ENCODE data around the gene IQCC.

Gene IQCC

GRCh38 chr1:32224285-32224684 is 18.8 kb downstream of the IQCC start:
- no peak for DNase-seq

- no peak for DNase-seq
These were observed 23.3 kb downstream of the IQCC start for GRCh38 chr1:32228771-32229170.

- DNase-seq, result no peak
These were observed 26.5 kb downstream of the IQCC start for GRCh38 chr1:32231843-32232432.

GRCh38 chr1:32232558-32233304 is 27.3 kb downstream of the IQCC start:
- DNase-seq, result no peak

DNA sequence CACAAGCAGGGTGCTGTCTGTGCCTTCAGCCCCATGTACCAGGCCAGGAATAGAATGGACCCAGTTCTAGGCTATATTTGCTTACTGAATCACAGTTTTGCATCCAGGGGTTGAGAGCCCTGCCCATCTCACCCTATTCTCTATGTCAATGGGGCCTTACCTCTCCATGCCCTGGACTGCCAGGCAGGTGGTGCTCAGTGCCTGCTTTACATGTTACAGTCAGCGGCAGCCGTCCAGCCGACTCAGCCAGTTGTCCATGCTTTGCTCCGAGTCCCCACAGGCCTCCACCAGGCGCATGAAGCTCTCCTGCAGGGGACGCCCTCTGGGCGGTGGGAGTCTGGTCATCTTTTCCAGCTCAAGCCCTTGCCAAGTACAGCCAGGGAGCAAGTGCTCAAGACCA is 29.3 kb downstream of the IQCC start:
- DNase-seq, result no peak

DNA sequence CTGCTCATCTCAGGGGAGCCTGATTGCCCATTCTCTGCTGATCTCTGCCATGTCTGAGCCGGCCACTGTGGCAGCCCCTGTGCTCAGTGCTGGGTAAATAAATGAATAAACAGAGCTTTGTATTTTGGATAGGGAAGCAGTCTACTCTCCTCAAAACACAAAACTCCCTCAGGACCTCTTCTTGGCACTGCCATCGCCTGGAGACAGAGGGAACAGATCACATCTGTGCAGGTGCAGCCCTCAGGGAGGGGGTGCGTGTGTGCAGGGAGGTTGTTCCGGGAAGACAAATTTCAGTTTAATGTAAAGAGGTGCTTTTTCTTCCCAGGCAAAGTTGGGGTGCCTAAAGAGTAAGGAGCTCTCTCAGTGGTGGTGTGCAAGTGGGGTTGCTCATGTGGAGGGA is 33.9 kb downstream of the IQCC start:
- DNase-seq, result no peak

DNA sequence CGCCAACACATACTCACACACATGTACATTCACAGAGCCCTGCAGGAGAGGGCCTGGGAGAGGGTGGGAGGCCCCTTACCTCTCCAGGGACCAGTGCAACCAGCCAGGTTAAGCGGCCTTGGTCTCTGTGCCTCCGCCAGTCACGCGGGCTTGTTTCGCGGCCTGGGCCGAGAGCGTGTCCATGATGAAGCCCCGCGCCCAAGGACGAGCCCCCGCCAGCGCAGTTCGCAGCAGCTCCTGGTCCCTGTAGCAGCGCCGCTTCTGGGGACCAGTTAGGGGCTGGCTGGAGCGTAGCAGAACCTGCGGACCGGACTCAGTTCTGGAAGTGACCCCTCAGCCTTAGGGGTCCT is 34.3 kb downstream of the IQCC start:
- no peak for DNase-seq

DNA sequence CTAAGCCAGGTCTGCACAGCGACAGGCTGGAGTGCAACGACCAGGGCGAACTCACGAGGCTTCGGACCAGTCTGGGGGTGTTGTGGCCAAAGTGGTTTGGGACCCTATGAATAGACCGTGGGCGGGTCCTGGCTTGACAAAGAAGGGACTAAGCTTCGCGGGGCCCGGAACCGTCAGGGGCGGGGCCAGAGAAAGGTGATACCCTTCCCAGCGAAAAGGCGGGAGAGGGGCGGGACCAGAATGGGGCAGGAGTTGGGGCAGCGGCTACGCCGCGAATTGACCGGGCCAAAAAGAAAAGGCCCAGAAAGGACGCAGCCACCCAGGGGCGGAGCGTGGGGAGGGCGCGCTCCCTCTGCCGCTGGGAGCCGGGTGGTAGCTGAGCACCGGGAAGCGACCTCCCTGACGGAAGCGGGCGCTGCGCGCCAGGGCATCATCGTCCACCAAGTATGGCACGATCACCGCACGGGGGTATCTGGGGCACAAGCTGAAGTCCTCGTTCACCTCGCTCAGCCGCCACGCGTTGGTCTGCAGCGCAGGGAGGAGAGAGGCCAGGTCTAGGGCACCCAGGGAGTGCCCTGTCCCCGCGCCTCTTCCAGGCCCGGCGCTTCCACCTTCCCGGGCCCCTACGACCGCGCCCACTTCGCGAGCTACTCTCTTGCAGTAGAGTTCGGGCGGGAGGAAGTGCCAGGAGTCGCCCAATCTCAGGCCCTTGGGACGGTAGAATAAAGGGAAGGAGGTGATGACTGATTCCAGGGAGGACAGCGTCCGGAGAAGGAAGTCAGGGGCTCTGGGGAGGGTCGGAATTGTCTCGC is 34.9 kb downstream of the IQCC start:
- peak; percentile 76 for DNase-seq

- DNase-seq, result peak; percentile 63
These were observed 35.7 kb downstream of the IQCC start for GRCh38 chr1:32241001-32241763.

DNA sequence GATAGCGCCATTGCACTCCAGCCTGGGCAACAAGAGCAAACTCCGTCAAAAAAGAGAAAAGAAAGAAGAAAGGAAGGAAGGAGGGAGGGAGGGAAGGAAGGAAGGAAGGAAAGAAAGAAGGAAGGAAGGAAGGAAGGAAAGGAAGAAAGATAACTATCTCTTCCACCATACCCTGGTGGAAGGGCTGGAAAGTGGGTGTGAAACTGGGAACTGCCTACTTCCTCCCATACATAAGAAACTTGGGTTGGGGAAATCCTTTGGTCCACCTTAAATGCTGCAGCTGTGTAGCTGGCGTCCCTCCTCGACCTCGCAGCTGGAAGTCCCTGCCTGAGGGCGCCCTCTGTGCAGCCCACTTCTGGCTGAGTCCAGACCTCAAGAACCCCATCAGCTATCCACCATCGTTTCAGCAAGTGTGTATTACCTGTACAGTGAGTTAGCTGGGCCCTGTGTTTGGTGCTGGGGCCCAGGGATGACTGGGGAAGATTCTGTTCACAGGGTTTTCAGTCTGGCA is 36.9 kb downstream of the IQCC start:
- DNase-seq, result no peak

DNA sequence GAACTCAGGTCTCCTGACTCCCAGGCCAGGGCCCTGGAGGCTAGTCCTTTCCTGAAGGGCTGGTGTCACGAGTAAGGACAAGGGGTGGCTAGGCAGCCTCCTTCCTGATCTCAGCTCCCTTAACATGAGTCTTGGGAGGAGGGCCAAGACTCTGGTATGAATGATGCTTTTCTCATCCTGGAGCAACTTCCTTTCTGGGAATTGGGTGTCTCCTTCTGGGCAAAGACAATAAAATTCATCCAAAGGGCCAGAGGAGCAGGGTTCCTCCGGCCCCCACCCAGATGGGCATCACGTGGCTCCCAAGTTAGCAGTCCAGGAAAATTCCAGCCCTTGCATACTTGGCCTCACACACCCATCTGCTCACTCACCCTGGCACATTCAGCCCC is 41.4 kb downstream of the IQCC start, which contains the start of gene FAM167B:
FAM167B (plus strand) TSS at position 335 of the 386 bp plus-strand sequence. CDS start 200 bp downstream, outside the sequence.
- DNase-seq, result no peak

DNA sequence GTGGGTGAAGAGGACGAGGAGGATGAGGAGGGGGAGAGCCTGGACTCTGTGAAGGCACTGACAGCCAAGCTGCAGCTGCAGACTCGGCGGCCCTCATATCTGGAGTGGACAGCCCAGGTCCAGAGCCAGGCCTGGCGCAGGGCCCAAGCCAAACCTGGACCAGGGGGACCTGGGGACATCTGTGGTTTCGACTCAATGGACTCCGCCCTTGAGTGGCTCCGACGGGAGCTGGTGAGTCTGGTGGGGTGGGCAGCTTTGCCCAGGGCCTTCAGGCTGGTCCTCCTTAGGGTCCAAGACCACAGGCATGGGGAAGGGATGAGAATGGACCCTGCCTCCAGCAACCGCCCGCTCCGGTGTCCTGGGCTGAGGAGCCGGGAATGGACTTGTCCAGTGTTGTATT is 42.0 kb downstream of the IQCC start:
- DNase-seq, result no peak

- peak; percentile 77 for DNase-seq
These were observed 42.8 kb downstream of the IQCC start for GRCh38 chr1:32247983-32248889.

DNA sequence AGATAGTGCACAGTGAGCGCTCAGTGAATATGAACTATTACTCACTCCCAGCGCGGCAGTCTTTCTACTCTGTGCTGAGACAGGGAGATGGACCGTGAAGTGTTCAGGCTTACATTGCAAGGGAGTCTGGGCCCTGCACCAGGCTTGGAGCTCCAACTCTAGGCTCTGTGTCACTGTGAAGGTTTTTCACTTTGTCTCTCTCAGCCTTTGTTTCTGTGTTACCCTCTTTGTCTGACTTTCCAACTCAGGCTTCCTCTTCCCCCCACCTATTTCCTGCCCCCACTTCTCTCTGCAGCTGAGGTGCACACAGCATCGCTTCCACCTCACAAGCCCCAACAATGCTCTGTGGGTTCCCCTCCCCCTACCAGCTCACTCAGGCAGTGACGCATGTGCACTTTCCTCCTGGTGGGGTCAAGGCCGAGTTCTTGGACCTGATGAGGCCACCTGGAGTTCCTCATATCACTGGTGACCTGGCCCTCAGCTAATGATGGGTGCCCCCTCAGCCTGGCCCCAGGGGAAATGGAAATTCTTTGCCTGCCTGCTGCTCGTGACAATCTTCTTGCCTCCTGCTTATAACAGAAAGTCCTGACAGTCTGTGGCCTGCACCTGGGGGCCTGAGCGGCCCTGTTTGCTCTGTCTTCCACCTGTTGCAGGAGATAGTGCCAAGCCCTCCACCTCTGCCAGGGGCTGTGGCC is 44.5 kb downstream of the IQCC start:
- peak; percentile 80 for DNase-seq

- peak; percentile 62 for DNase-seq
These were observed 45.6 kb downstream of the IQCC start, which contains the start of gene LCK for GRCh38 chr1:32250893-32251716. Gene LCK (plus strand): TSS chr1:32251265. CDS start chr1:32274330, 23,065 bp downstream.

DNA sequence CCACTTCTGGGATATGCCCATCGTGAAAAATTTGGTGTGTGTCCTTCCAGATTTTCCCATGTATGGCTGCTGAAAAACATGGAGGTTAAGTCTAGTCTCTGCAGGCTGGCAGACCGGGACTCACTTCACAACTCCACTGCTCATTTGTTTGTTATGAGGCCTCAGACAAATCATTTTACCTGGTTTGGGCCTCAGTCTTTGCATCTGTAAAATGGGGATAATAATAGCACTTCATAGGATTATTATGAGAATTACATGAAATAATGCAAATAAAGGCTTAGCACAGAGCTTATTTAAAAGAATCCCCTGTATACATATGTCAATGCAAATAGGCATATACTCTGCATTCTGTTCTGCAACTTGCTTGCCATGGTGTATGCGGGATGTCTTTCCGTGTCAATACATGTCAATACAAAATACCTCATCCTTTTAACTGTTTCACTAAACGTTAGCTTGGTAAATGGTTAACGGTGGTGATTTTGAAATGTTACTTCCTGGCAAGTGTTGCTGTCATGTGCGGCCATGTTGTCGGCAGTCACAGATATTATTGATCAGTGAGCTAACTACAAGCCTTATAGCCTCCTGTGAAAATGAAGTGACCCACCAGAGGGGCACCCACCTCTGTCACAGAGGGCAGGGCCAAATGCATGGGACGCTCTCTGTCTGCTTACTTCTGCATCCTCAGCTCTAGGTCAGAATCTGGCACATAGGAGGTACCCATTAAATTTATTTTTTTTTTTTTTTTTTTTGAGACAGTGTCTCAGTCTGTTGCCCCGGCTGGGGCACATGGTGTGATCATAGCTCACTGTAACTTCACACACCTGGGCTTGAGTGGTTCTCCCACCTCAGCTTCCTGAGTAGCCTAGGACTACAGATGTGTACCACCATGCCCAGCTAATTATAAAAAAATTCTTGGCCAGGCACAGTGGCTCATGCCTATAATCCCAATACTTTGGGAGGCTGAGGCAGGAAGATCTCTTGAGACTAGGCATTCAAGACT is 49.9 kb downstream of the IQCC start:
- DNase-seq, result peak; percentile 56

GRCh38 chr1:32256473-32257226 is 51.2 kb downstream of the IQCC start:
- no peak for DNase-seq

- no peak for DNase-seq
These were observed 51.7 kb downstream of the IQCC start for GRCh38 chr1:32257227-32257508.
